ENCODE results near the gene RIPOR2.
"Not testable (repeated sequence)": the region's sequence is repeated elsewhere in the genome, so short reads cannot be mapped to it uniquely, and the experiment has no call there.

RIPOR2 gene

DNA sequence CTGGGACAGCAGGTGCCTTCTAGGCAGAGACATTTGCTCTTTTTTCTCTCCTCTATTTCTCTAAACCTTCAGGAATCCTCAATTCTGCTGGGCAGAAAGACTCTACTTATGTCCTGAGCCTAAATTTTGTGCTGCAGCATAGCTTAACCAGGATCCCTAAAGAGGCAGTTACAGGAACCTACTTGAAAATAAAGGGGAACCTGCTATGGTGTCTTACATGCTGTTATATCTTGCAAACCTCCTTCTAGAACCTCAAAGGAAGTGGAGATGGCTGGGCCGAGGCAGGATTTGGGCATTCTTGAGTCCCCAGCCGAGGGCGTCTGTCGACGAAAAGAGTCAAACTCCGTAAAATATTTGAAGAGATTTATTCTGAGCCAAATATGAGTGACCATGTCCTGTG, 178.1 kb downstream of the RIPOR2 start:
- no peak for DNase-seq

DNA sequence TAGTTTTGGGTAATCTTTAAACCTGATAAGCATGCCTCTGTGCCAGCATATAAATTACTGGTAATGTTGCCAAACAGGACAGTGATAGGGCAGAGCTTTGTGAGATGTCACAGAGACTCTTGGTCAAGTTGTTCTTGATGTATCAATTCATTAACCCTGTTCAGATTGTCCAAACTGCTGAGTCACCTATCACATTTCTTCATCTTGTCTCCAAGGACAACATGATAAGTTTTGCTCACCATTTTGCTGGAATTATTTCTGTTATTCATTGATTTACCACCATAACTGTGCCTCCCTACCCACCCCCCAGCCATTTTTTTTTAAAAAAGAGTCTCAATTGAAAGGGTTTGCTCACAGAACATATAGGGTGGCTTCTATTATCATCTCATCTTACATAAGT, 180.5 kb downstream of the RIPOR2 start:
- DNase-seq: no peak

DNA sequence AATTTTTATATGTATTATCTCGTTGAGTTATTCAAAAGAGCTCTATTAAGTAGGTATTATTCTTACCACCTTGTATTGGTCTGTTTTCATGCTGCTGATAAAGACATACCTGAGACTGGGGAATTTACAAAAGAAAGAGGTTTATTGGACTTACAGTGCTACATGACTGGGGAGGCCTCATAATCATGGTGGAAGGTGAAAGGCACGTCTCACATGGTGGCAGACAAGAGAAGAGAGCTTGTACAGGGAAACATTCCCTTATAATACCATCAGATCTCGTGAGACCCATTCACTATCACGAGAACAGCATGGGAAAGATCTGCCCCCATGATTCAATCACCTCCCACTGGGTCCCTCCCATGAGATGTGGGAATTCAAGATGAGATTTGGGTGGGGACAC, 181.4 kb downstream of the RIPOR2 start:
- DNase-seq: not testable (repeated sequence)

All from NCI-H69 (cell line).